T-helper 2 cell (primary cell): Measurements from ENCODE around the gene LPCAT4.
"Not testable (repeated sequence)": the region's sequence is repeated elsewhere in the genome, so short reads cannot be mapped to it uniquely, and the experiment has no call there.

ENCODE experiments used
- DNase-seq, 5 experiments: peaks; one replicate each; pipeline versions ENCODE4 v3.0.0 to v3.0.0-alpha.2; 2012 to 2022

LPCAT4 gene

DNA sequence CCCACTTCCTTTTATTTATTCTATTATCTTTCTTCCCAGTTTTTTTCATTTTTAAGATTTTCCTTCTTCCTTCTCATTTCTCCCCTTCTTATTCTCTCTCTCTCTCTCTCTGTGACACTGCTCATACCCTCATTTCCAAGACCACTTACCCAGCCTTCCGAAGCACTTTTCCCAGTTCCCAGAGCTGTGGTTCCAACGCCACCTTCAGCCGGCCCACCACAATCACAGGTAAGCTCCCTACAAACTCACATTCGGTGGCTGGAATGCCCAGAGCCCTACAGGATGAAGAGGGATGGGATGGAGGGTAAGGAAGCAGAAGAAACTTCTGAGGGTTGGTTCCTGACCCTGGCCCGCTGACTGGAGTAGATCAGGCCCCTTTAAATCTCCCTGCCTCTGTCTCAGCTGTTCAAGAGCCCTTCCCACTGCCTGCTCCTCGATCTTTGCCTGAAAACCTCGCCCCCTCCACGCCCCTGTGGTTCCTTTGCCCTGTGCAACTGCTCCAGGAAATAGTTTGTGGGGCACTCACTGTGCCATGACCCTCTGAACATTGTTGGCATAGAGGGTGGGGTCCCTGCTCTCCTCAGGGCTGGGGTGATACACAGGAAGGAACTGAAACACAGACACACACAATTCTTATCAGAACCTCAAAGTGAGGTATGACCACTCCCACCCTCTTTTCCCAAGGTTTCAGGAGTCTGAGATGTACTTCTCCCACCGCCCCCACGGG, 4.8 kb downstream of the LPCAT4 start:
- no peak for DNase-seq

- no peak for DNase-seq
These were observed 5.7 kb downstream of the LPCAT4 start for GRCh38 chr15:34361278-34361677.

DNA sequence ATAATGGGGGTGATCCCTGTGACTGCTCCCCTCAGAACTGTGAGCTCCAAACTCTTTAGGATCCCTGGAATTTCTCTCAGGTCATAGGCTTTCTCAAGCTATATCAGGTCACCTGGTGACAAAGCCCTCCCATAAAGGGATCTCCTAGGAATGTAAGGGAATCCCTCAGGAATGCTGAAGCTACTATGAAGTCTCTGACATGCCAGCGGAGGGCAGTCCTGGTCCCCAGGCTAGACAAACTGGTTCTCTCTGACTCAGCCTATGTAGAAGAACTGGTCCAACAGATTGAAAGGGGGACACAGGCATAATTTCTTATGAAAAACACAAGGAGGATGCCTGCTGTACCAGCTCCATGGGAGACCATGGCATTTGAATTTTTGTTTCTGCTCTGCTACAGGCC, 6.7 kb downstream of the LPCAT4 start:
- DNase-seq: no peak

- no peak for DNase-seq
These were observed 7.6 kb downstream of the LPCAT4 start for GRCh38 chr15:34359416-34359815.

DNA sequence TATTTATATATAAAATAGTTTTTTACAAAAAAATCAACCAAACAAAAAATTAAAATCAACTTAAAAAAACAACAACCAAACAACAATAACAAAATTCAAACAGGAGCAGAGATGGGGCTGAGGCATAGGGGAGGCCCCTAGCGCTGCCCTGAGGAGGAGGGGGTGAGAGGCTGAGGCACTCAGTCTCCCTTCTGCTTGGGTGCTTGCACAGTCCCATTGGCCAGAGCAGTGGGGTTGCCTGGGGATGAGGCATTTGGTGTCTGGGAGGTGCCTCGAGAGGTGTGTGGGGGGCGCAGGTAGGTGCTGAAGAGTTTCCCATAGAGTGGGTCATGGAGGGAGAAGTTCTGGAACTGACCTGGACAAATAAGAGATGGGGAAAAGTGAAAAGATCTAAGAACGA, 8.0 kb downstream of the LPCAT4 start:
- no peak for DNase-seq

DNA sequence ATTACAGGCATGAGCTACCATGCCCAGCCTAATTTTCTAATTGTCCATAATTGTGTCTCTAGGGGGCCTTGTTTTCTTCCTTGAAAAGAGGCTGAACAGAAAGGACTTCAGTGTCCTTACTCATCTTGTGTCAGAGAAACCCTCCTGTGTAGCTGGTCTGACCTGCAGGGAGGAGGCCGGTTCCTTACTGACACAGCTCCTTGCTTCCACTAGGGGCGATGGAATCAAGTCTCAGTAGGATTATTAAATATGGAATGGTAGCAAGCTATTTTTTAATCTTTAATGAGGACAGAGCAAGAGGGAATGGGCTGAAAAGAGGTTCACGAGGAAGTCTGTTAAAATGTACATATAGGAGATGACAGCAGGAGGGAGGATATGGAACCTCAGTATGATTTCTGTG, 8.6 kb downstream of the LPCAT4 start:
- DNase-seq: no peak

DNA sequence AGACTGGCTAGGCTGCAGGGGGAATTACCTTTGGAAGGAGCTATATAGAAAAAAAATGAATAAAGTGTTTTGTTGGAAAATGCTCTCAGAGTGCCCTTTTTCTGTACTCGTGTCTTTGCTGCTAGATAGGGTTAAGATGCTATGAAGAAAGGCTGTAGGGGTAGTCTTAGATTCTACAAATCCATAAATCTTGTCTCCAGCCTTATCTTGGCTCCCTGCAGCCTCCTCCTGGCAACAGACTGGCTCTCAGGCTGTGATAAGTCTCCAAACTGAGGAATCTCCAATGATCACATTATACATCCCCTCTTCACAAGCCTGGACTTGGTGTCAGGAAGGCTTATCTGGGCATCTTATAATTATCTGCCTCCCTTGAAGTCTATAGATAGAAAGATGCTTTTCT, 9.3 kb downstream of the LPCAT4 start:
- no peak for DNase-seq

GRCh38 chr15:34355241-34355640, 11.8 kb downstream of the LPCAT4 start:
- DNase-seq: no peak

GRCh38 chr15:34354286-34354685, 12.7 kb downstream of the LPCAT4 start:
- no peak for DNase-seq

- no peak for DNase-seq
These were observed 13.4 kb downstream of the LPCAT4 start for GRCh38 chr15:34353627-34354026.

- DNase-seq: not testable (repeated sequence)
These were observed 14.0 kb downstream of the LPCAT4 start for GRCh38 chr15:34352996-34353395.

- DNase-seq: no peak
These were observed 17.2 kb downstream of the LPCAT4 start for GRCh38 chr15:34349769-34350168.

DNA sequence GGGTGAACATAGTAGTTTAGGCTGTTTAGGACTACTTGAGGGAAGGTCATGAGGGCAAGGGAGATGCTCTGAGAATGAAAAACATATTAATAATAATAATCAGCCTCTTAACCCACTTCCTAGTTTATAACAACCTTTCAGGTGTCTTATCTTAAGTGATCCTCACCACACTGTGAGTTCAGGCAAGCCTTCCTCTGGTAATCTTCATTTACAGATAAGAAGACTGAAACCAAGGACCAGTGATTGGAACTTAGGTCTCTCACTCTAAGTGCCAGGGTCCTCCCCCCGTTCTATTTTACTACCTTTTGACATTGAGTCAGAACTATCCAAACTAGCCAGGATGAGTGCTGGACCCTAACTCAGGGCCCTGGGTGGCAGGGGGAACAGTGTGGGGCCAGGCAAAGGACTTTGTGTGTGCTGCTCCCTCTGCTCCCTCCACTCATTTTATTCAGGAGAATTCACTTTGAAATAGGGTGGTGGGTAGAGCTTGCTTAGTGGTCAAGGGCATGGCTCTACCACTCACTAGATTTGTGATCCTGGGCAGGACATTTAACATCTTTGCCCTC, 18.2 kb downstream of the LPCAT4 start:
- DNase-seq: no peak

DNA sequence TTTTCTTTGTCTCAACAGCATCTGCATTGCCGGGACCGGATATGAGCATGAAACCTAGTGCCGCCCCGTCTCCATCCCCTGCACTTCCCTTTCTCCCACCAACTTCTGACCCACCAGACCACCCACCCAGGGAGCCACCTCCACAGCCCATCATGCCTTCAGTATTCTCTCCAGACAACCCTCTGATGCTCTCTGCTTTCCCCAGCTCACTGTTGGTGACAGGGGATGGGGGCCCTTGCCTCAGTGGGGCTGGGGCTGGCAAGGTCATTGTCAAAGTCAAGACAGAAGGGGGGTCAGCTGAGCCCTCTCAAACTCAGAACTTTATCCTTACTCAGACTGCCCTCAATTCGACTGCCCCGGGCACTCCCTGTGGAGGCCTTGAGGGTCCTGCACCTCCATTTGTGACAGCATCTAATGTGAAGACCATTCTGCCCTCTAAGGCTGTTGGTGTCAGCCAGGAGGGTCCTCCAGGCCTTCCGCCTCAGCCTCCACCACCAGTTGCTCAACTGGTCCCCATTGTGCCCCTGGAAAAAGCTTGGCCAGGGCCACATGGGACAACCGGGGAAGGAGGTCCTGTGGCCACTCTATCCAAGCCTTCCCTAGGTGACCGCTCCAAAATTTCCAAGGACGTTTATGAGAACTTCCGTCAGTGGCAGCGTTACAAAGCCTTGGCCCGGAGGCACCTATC, 18.9 kb downstream of the LPCAT4 start:
- no peak for DNase-seq

DNA sequence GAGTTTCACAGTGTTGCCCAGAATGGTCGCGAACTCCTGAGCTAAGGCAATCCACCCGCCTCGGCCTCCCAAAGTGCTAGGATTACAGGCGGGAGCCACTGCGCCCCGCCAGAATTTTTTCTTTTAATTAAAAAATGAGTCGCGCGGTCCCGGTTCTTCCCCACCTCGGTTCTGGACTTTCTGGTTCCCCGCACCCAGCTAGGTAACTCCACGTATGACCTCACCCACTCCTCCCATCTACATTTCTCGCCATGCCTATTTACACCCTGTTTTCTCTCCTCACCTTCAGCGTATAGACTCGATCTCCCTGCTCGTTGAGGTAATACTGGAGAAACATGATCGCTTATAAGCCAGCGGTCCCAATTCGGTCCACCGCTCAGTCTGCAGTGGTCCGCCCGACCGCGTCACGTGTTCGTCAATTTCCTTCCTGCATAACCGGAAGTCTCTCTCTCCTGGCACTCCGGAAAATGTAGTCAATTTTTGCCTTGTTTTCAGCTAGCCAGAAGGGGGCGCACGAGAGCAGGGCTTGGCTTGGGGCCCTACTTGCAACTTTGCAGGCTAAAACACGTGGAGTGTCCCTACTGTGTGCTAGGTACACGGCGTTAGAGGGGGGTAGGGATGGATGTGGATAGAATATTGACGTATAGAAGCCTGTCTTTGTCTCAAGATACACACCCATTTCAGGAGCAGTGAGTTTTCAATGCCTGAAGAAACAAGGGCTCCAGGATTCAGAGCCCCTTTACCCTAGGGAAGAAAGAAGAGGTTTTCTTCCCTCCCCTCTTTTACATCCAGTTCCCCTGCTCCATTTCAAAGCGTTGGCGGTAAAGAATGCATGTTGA, 24.0 kb downstream of the LPCAT4 start, which contains the start of the genes NOP10 and NUTM1:
NOP10 (minus strand) TSS at position 400 of the 839 bp plus-strand sequence; CDS start at position 337, 63 bp downstream.
NUTM1 (plus strand) TSS at position 579 of the 839 bp plus-strand sequence. CDS start 382 bp downstream, outside the sequence.
- DNase-seq: peak; percentile 87 to 94 (median 92)

DNA sequence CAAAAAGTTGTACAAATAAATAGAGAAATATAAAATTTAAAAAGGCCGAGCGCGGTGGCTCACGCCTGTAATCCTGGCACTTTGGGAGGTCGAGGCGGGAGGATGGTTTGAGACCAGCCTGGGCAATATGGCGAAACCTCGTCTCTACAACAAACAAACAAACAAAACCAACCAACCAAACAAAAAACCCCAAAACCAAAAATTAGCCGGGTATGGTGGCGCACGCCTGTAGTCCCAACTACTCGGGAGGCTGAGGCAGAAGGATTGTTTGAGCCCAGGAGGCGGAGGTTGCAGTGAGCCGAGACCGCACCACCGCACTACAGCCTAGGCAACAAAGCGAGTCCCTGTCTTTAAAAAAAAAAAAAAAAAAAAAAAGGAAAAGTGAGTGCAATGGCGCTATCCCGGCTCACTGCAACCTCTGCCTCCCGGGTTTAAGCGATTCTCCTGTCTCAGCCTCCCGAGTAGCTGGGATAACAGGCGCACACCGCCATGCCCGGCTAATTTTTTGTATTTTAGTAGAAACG, 24.7 kb downstream of the LPCAT4 start:
- DNase-seq: peak in 1 of 5 experiments; percentile 48

DNA sequence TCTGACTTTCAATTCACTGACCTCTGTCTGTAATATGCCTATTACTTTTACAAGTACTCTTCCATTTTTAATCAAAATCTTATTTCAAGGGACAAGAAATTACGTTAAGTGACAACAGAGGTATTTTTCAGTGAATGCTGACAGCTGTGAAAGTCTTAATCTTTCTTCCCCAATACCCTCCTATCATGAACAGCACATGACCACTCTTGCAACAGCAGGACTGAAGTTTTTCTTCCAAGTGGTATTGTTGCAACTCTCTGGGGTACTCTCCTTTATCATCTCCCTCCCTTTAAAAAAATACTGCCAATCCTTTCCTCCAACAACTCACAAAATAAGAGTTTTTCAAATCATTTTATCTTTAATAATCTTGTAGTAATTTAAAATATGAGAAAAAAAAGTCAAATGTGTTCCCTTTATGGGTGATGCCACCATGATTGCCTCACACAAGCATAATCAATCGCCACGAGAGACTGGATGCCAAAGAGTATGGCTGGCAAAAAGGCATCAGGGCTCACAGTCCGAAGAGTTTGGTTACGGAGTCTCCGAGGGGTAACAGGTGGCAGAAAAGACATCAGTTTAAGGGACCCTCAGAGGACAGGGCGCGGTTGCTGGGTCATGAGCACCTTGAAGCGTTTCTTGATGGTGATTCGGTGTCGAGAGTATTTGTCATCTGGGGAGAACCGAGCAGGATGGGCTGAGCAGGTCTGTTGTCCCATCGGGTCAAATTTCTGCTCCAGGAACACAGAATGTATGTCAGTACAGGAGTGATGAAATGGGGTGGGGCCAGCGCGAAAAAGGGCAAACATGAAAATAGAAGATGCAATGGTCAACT, 25.4 kb downstream of the LPCAT4 start:
- DNase-seq: no peak

DNA sequence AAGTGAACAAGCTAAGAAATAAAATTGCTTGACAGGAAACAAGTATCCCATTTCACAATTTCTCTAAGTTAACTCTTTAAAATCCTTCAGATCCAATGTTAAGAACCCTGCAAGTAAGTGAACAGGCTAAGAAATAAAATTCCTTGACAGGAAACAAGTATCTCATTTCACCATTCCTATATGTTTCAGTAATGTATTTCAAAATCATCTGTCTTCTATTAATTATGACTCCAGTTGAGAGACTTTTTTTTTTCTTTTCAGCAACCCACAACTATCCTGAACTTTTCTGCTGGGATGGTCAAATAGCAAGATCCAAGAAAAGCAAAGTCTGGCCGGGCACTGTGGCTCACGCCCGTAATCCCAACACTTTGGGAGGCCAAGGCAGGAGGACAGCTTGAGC, 27.1 kb downstream of the LPCAT4 start:
- DNase-seq: no peak

DNA sequence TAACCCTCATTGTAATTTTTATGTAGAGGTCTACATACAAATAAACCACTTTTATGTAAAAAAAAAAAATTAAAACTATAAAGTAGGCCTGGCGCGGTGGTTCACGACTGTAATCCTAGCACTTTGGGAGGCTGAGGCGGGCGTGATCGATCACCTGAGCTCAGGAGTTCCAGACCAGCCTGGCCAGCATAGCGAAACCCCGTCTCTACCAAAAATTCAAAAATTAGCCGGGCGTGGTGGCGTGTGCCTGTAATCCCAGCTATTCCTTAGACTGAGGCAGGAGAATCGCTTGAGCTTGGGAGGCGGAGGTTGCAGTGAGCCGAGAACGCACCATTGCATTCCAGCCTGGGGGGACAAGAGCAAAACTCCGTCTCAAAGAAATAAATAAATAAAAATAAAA, 28.6 kb downstream of the LPCAT4 start:
- no peak for DNase-seq

DNA sequence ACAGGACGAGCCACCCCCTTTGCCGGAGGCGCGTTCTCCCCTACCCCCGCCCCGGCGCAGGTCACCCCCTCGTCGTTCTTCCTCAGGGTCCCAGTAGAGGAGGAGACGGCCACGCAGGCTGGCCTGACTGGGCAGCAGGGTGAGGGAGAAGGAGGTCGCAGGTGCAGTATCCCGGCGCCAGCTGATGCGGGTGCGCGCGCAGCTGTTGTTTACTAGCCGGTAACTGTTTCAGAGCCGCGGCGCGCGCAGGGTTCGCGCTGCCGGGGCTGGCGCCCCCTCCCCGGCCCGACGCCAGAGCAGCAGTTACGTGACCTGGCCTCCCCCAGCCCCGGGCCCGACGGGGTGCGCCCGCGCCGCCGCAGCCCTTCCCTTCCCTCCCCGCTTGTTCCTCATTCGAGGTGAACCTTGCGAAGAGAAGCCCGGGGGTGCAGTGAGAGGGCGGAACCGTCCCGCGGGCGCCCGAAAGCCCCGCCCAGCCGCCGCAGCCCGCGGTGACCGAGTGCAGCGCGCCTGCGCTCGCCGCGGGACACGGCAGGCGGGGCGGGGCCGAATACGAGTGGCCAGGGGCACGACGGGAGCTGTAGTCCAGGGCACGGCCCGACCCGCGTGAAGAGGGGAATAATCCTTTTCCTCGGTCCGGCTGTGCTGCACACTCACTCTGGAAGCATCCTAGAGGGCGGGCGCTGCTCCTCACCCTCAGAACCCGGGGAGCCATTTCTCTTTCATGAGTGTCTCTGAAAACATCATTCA, 29.3 kb downstream of the LPCAT4 start, which contains the start of gene SLC12A6:
SLC12A6 (minus strand) TSS at position 225 of the 750 bp plus-strand sequence. CDS start 1,101 bp downstream, outside the sequence.
- DNase-seq: peak; percentile 83 to 92 (median 86)
